HG02973 (cell line): ENCODE data around the gene SPAG16.
A peak's percentile ranks its signal among the peaks of the same experiment; 100 is the strongest.

ENCODE experiments used
- ATAC-seq: cut with Tn5 transposase; IDR thresholded peaks from one replicate; pipeline ENCODE4 v1.9.1; 2021; ENCODE audit warnings: moderate library complexity; ENCODE audit not compliant: unreplicated experiment

Gene SPAG16

DNA sequence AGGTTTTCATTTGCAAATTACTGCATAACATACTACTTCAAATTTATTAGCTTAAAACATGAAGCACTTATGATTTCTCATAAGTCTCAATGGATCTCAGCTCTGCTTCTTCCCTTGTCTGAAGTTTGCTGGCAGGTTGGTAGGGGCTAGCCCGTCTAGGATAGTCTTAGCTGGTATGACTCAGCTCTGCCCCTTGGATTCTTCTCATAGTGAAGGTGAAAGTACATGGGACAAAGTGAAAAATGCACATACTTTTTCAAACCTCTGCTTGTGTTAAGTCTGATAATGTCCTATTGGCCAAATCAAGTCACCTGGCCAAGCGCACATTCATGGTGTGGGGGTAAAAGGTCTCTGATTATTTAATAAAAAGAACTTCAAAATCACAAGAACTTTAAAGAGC is 941.8 kb downstream of the SPAG16 start:
- ATAC-seq: no peak

GRCh38 chr2:214232271-214232670 is 948.0 kb downstream of the SPAG16 start:
- no peak for ATAC-seq

GRCh38 chr2:214233164-214233563 is 948.9 kb downstream of the SPAG16 start:
- ATAC-seq: no peak

DNA sequence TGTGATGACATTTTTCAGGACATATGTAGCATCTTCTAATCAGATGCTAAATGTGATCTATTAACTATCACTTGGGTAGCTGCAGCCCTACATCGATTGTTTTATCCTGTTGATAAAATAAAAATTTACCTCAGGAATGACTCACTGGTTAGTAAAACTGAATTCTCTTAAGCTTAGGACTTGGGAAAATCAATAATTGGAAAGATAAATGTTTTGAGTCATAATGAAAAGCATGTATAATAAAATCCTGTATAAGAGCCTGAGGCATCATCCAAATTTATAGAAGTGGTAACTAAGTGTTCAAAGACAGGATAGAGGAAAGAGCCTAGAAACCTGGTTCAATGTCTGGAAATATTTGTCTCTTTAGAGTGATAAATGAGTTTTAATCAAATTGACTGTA is 958.5 kb downstream of the SPAG16 start:
- no peak for ATAC-seq

DNA sequence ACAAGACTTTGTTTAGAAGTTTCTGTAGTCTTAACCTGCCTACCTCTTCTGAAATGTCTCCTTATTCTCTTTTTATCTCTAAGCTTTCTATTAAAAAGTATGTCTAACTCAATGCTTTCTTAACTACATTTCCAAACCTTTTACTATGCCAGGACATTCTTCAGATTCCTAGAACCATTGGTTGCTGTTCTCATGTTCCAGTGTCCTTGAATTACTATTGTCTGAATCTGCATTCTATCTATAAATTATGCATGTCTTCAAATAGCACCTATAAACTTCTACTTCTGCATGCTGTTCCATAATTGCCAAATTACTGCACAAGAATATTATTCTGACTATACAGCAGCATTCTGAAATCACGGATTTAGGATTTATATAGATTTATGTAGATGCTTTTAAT is 960.6 kb downstream of the SPAG16 start:
- no peak for ATAC-seq

GRCh38 chr2:214246417-214246816 is 962.2 kb downstream of the SPAG16 start:
- no peak for ATAC-seq

GRCh38 chr2:214247531-214247930 is 963.3 kb downstream of the SPAG16 start:
- ATAC-seq: no peak

DNA sequence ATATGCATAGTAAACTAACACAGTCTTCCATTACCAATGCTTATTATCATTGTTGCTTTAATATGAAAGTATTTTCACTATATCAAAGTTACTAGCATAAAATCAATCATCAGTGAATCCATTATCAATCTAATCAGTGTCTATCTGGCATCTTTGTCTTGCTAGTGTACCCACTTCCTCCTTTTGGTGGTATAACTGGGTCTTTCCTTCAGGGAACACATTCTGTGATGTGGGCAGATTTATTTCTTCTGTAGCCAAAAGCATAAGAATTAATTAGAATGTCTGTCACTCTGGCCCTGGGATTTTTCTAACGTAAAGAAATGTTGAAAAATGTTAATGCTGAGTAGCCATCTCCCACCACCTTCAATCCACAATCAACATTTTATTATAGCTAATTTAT is 970.8 kb downstream of the SPAG16 start:
- no peak for ATAC-seq

DNA sequence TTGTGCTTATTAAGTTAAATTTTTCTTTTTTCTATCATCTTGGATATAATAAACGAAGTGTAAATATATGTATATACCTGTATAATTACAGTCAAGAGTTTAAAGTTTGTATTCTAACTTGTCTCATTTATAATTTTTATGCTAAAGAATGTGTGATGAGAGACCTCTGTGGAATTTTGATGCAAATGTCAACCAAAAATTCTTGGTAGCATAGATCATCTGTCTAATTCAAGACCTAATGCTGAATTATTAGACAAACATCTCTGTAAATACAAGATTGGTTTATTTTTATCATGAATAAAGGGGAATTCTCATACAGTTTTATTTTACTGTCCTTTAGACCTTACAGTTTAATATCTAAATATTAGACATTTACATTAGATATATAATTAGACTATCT is 977.4 kb downstream of the SPAG16 start:
- no peak for ATAC-seq

DNA sequence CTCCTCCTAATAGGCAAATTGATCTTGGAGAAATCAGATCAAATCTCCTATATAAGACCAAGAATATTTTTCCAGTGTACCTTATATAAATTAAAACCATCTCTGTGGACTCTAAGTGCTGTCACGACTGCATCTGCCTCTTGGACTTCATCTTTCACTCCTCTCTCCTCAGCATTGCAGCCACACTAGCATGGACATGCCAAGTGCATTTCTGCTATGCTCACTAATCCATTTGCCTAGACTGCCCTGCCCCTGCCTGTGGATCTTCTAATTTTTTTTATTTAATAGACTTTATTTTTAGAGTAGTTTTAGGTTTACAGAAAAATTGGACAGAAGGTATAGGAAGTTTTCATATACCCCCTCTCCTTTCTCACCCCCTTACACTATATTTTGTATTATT is 979.9 kb downstream of the SPAG16 start:
- no peak for ATAC-seq

GRCh38 chr2:214265991-214266489 is 981.8 kb downstream of the SPAG16 start:
- no peak for ATAC-seq

GRCh38 chr2:214277880-214278279 is 993.6 kb downstream of the SPAG16 start:
- no peak for ATAC-seq

- ATAC-seq: no peak
These were observed 1001.7 kb downstream of the SPAG16 start for GRCh38 chr2:214286011-214286410.

DNA sequence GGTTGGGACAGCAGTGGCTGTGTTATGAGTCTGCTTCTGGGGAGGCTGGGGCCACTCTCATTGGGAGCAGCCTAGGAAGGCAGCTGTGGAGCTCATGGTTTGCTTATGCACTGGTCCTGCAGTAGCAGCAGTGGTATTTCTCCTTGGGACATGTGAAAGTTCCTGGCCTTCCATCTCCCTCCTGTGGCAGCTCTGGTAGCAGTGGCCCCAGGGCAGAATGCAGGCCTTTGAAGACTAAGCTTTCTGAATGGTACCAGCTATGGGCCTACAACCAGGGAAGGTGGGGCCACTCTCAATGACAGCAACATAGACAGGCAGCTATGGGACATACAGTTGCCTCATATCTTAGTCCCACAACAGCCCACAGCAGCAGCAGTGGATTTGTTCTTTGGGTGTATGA is 1009.3 kb downstream of the SPAG16 start:
- ATAC-seq: no peak

- no peak for ATAC-seq
These were observed 1010.2 kb downstream of the SPAG16 start for GRCh38 chr2:214294426-214294825.

DNA sequence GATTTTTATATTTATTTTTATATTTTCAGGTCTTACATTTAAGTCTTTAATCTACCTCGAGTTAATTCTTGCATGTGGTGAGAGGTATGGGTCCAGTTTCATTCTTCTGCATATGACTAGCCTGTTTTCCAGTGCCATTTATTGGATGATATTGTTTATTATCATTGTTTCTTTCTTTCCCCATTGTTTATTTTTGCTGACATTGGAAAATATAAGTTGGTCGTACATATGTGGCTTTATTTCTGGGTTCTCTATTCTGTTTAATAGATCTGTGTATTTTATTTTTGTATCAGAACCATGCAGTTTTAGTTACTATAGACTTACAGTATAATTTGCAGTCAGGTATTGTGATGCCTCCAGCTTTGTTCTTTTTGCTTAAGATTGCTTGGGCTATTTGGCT is 1013.2 kb downstream of the SPAG16 start:
- ATAC-seq: no peak

GRCh38 chr2:214310319-214310718 is 1026.1 kb downstream of the SPAG16 start:
- peak; percentile 45 for ATAC-seq

DNA sequence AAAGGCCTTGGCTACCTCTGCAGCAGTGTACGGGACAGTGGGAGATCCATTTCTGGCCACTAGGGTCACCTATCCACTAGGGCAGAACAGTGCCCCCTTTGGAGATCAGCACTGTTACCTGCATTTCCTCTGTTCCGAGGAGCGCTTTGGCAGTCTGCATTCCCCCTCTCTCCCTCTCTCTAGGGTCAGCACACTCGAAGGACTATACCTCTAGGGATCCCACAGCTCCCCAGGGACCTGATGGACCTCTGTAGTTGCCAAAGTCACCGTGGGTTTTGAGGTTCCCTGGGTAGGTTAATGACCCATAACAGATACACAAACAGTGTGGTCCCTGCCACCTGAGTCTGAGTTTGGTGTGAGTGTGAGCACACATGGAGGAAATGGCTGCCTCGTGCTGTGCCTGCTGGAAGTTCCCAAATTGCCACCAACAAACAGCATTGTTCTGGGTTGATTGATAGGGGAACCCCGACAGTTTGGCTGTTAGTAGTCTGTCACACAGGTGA is 1026.8 kb downstream of the SPAG16 start:
- peak; percentile 72 for ATAC-seq

- ATAC-seq: no peak
These were observed 1027.9 kb downstream of the SPAG16 start for GRCh38 chr2:214311931-214312749.

GRCh38 chr2:214315324-214315723 is 1031.1 kb downstream of the SPAG16 start:
- no peak for ATAC-seq

GRCh38 chr2:214320211-214320610 is 1035.9 kb downstream of the SPAG16 start:
- ATAC-seq: no peak

DNA sequence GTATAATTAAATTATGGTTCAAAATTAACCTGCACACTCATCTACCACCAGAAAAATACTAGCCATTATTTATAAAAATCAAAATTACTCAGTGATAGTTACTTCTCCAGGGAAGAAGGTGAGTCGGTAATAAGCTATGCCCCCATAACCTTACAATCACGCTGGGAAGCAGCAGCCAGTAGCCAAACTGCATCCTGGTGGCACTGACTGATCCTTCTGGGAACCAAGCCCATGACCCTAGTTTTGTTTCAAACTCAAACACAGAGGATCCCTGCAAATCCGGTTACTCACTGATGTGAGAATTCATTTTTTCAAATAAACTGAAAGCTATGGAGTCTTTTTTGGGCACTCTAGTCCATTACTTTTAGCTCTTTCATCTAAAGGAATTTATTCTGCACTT is 1038.4 kb downstream of the SPAG16 start:
- no peak for ATAC-seq

DNA sequence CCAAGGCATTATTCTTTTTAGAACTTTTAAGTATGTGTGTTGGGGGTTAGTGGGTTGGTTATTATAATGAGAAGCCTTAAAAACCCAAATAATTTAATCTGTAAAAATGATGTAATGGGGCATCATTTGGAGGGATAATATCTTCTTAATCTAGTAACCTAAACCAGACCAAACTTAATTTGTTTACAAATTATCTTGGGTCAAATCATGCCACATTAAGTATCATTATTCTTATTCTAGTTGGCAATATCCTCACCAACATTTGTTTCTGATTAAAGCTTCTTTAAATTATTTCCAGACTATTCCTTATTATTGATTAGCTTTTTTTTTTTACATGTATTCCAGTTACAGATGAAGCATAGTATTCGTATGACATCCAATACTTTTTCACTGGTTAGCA is 1041.1 kb downstream of the SPAG16 start:
- ATAC-seq: no peak
